Hair follicle dermal papilla cell (primary cell): ENCODE data around the gene ZSCAN22. TPM values are rescaled to one million over a fixed set of nuclear protein-coding genes. Genes with fewer than 3 reads are reported as not detected.

ENCODE experiments used
- small RNA-seq: library from RNA; depleted of rRNA; stranded (forward); fragments of <200 nt; gene quantifications from one replicate; pipeline ENCODE3, GENCODE V24; 2012
- total RNA-seq: library from RNA; depleted of rRNA; stranded (reverse); fragments of >200 nt; gene quantifications from 2 replicates; pipeline ENCODE4 v1.2.3, GENCODE V29; 2012

ZSCAN22 gene
- 3.4 and 3.6 TPM in 2 replicates for total RNA-seq

GRCh38 chr19:58326914-58327726 lies at the start of gene ZSCAN22:
ZSCAN22 (plus strand) TSS chr19:58326994; CDS start chr19:58334803, 7,809 bp downstream.

GRCh38 chr19:58278541-58279041 lies 48.2 kb upstream of the ZSCAN22 start, which contains the start of gene ZNF8:
ZNF8 (plus strand) TSS chr19:58278955; CDS start chr19:58279082, 127 bp downstream.

GRCh38 chr19:58305065-58305931 lies 21.5 kb upstream of the ZSCAN22 start, which contains the start of gene ERVK3-1:
ERVK3-1 (plus strand) TSS chr19:58305377; CDS start chr19:58312169, 6,792 bp downstream.

GRCh38 chr19:58352760-58353671 lies 26.2 kb downstream of the ZSCAN22 start, which contains the start of gene A1BG:
A1BG (minus strand) TSS chr19:58353492; CDS start chr19:58353437, 55 bp downstream.

GRCh38 chr19:58362272-58362994 lies 35.6 kb downstream of the ZSCAN22 start, which contains the start of gene ZNF497:
ZNF497 (minus strand) TSS chr19:58362751; CDS start chr19:58357635, 5,116 bp downstream.

DNA sequence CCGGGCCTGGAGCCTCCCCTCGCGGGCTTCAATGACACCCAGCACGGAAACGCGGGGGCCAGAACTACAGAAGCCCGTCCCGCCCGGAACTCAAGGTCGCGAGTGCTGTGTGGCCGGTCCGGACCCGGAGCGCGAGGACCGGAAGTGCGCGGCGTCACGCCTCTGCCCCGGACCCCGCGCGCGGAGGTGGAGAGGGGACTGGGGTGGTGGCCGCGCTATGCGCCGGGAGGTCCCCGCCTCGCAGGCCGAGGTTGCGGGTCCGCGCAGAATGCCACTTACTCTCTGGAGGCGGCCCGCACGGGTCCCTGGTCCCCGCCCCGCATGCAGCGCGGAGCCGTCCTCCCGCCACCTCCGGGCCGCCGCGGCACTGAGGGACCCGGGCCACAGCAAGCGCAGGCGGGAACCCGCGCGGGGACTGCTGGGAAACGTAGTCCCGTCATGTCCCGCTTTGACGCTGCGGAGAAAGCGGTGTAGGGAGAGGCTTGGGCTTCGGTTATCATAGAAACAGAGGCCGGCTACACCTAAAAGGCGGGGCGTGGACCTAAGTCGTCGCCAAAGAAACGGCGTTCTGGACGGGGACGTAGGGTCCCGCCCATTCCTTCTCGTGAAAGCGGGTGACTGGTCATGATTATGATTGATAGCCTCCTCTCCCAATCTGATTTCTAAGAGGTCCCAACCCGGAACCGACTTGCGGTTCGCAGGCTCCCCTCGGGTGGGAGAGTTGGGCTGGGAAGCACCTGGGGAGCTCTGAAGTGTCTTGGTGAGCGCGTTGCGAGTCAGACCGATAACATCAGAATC lies 54.1 kb downstream of the ZSCAN22 start, which contains the start of gene ZNF837:
ZNF837 (minus strand) TSS at position 369 of the 798 bp plus-strand sequence. CDS start 11,698 bp downstream, outside the sequence.

GRCh38 chr19:58386576-58387337 lies 60.0 kb downstream of the ZSCAN22 start, which contains the start of gene RPS5:
RPS5 (plus strand) TSS chr19:58387269; CDS start chr19:58388138, 869 bp downstream.

Small RNA genes within 50 kb of the gene (small RNA-seq; reads per million reads assigned to genes)
- gene MIR4754: not detected
- gene MIR6806: not detected
- gene RNA5SP473: 0.27 reads per million

Other genes with a start within 250 kb of the ZSCAN22 start
- 59.3 and 61.7 TPM in 2 replicates for gene ZSCAN18, start 228.8 kb upstream of the ZSCAN22 start, total RNA-seq
- 18.7 and 21.6 TPM in 2 replicates for gene ZNF329, start 176.2 kb upstream of the ZSCAN22 start, total RNA-seq
- gene ZNF274, start 143.9 kb upstream of the ZSCAN22 start, total RNA-seq: 22.0 and 28.7 TPM in 2 replicates
- gene ZNF544, start 98.1 kb upstream of the ZSCAN22 start, total RNA-seq: 33.3 and 46.7 TPM in 2 replicates
- gene ZNF8, start 48.0 kb upstream of the ZSCAN22 start, total RNA-seq: 11.3 and 12.8 TPM in 2 replicates
- gene ERVK3-1, start 21.6 kb upstream of the ZSCAN22 start, total RNA-seq: 26.4 and 31.9 TPM in 2 replicates
- 3.2 and 9.2 TPM in 2 replicates for gene A1BG, start 26.5 kb downstream of the ZSCAN22 start, total RNA-seq
- 0.81 and 1.2 TPM in 2 replicates for gene ZNF497, start 35.8 kb downstream of the ZSCAN22 start, total RNA-seq
- gene ZNF837, start 54.0 kb downstream of the ZSCAN22 start, total RNA-seq: 3.2 and 3.6 TPM in 2 replicates
- 1,108 and 1,201 TPM in 2 replicates for gene RPS5, start 60.3 kb downstream of the ZSCAN22 start, total RNA-seq
- 0.32 TPM in 1 of 2 replicates, not detected in the other for gene RNF225, start 68.7 kb downstream of the ZSCAN22 start, total RNA-seq
- gene ZNF584, start 81.7 kb downstream of the ZSCAN22 start, total RNA-seq: 15.8 and 18.3 TPM in 2 replicates
- gene ZNF132, start 113.2 kb downstream of the ZSCAN22 start, total RNA-seq: 9.4 and 13.0 TPM in 2 replicates
- 12.1 and 12.5 TPM in 2 replicates for gene ZNF324B, start 124.6 kb downstream of the ZSCAN22 start, total RNA-seq
- gene ZNF324, start 140.1 kb downstream of the ZSCAN22 start, total RNA-seq: 23.9 and 24.3 TPM in 2 replicates
- 11.8 and 12.9 TPM in 2 replicates for gene ZNF446, start 149.4 kb downstream of the ZSCAN22 start, total RNA-seq
- 3.8 and 4.9 TPM in 2 replicates for gene SLC27A5, start 185.0 kb downstream of the ZSCAN22 start, total RNA-seq
- gene ZBTB45, start 192.8 kb downstream of the ZSCAN22 start, total RNA-seq: 9.4 and 12.3 TPM in 2 replicates
- gene TRIM28, start 217.1 kb downstream of the ZSCAN22 start, total RNA-seq: 220 and 227 TPM in 2 replicates
- 70.1 and 97.5 TPM in 2 replicates for gene CHMP2A, start 228.1 kb downstream of the ZSCAN22 start, total RNA-seq
- 47.9 and 50.3 TPM in 2 replicates for gene UBE2M, start 231.6 kb downstream of the ZSCAN22 start, total RNA-seq
- gene MZF1, start 246.3 kb downstream of the ZSCAN22 start, total RNA-seq: 27.4 and 27.6 TPM in 2 replicates